Epithelial cell of esophagus (primary cell): ENCODE measurements around the gene SLC25A26.

Source experiments
- DNase-seq: peaks from one replicate; pipeline ENCODE4 v3.0.0; 2010; ENCODE audit warnings: low read depth
- H3K4me3 ChIP-seq: 2 replicates; pipeline ENCODE4 v1.5.1; 2011; ENCODE audit warnings: mild to moderate bottlenecking, low read length, control low read depth
- TF ChIP-seq, protein P1 (sequence below): IDR thresholded peaks from 2 replicates; pipeline ENCODE4 v1.5.1; 2011; ENCODE audit warnings: low read depth, mild to moderate bottlenecking, low read length, control low read depth, inconsistent platforms; ENCODE audit not compliant: insufficient read depth; ENCODE audit errors: missing control alignments

The SLC25A26 gene

DNA sequence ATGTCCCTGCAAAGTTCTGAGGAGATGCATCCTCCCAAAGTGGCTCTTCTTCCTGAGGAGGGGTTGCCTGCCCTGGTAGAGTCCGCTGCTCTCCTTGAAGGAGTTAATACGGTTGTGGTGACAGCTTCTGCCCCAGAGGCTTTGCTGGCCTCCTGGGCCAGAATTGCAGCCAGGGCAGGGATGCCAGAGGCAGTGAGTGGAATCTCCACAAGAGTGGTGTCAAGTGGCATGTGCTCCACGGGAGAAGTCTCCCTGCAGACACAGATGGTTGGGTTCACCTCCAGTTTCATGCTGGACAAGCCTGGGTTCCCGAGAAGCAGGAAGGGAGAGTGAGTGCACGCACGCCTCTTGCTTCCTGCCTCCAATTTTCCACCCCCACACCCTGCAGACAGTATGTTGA lies 105.5 kb downstream of the SLC25A26 start:
- DNase-seq = no peak
- no peak overlapping the region for H3K4me3 ChIP-seq
- TF ChIP-seq, protein P1, sequence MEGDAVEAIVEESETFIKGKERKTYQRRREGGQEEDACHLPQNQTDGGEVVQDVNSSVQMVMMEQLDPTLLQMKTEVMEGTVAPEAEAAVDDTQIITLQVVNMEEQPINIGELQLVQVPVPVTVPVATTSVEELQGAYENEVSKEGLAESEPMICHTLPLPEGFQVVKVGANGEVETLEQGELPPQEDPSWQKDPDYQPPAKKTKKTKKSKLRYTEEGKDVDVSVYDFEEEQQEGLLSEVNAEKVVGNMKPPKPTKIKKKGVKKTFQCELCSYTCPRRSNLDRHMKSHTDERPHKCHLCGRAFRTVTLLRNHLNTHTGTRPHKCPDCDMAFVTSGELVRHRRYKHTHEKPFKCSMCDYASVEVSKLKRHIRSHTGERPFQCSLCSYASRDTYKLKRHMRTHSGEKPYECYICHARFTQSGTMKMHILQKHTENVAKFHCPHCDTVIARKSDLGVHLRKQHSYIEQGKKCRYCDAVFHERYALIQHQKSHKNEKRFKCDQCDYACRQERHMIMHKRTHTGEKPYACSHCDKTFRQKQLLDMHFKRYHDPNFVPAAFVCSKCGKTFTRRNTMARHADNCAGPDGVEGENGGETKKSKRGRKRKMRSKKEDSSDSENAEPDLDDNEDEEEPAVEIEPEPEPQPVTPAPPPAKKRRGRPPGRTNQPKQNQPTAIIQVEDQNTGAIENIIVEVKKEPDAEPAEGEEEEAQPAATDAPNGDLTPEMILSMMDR = no peak

DNA sequence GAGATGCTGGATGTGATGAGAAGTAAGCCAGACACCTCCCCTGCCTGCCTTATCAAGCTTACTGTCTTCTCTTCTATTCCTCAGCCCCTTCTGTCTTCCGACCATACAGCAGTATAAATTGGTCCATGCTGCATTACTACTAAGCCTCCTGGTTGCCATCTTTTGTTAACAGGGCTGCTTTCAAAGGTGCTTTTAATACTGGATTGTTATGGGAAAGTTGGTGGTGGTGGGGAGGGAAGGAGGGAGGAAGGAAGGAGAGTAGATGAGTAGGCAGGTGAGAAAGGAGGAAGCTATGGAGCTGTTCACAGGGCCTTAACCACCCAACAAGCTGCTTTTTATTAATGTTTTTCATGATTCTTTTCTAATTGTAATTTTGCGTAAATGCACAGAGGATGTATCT lies 114.9 kb downstream of the SLC25A26 start:
- TF ChIP-seq, protein P1 = no peak
- no peak overlapping the region for H3K4me3 ChIP-seq
- no peak for DNase-seq

DNA sequence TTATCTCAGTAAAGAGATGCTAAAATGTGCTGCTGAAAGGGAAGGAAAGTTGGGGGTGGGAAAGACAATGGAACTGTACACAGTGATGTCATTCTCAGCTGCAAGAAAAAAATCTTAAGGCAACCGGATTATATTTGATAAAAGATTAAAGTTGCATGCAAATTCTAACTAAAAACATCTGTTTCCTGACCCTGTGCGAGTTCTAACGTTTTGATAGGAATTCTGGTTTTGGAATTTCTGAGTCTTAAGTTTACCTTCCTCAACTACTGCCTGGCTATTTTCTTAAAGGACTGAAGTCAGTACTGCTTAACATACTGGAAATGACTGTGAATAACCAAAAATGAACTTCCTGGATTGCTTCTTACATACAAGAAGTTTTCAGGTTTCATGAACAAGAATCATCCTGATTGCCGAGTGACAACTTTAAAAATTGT lies 115.5 kb downstream of the SLC25A26 start:
- no peak overlapping the region for H3K4me3 ChIP-seq
- TF ChIP-seq, protein P1 = no peak
- no peak for DNase-seq

DNA sequence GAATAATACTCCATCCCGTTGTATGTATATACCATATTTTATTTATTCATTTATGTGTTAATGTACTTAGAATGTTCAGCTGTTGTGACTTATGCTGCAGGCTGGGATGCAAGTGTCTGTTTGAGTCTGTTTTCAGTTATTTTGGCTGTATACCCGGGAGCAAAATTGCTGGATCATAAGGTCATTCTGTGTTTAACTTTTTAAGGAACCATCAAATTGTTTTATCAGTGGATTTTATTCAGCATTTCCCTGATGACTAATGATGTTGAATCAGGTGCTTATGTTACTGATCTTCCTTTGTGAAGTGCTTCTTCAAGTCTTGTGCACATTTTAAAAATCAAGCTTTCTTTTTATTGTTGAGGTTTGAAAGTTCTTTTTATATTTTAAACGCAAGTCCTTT lies 118.1 kb downstream of the SLC25A26 start:
- TF ChIP-seq, protein P1 = no peak
- DNase-seq = peak; percentile 24
- no peak overlapping the region for H3K4me3 ChIP-seq

DNA sequence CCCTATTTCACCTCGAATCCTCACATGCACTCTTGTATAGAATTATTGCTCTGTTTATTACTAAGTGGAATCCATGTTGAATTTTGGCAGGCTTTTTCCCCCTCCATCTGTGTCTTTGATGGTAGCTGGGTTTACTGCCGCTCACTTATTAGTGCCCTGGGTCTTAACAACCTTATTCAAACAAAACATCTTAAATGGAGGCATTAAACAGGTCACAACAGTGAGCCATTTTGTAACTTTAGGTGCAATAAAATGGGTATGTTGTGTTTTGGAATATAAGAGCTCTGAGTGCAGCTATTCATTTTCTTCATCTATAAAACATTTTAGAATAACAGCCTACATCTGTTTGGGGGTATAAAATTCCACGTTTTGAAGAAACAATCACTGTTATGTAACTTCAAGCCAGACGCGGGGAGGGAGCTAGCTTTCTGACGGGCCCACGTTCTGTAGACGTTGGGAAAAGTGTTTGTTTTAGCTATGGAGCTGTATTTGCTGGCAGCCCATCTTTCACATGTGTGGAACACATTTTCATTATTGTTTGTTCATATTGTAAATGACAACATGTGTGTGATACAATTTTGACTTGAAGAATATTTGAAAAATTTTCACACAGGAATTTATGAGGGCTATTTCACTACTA lies 122.0 kb downstream of the SLC25A26 start:
- no peak for DNase-seq
- H3K4me3 ChIP-seq = no peak overlapping the region
- TF ChIP-seq, protein P1 = no peak

DNA sequence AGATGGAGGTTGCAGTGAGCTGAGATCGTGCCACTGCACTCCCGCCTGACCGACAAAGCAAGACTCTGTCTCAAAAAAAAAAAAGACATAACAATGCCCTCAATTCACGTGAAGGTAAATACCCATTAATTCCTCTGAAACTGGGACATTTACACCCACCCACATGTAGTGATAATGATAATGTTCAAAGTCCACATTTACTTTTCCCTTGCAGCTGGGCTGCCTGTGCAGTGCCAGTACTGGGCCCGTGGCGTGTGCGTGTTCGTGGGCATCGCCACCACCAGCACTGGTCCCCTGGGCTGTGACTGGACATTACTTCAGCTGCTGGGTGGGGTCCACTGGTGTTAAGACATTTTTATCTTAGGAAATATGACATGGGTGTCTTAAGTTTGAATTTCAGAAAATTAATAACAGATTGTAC lies 123.6 kb downstream of the SLC25A26 start:
- TF ChIP-seq, protein P1 = no peak
- H3K4me3 ChIP-seq = no peak overlapping the region
- no peak for DNase-seq
